Neural progenitor cell (in vitro differentiated cells): Measurements from ENCODE around the gene PARD6A. TPM values are rescaled to one million over a fixed set of nuclear protein-coding genes. Genes with fewer than 3 reads are reported as not detected.

Experiments used
- DNase-seq: peaks from one replicate; pipeline ENCODE4 v3.0.0-alpha.2; 2016; ENCODE audit warnings: low spot score
- H2AFZ ChIP-seq: fragments of 200-600 bp; sonication (generic); replicated peaks from 2 replicates; pipeline ENCODE4 v1.6.1; 2016; ENCODE audit warnings: antibody characterized with exemption
- H3F3A ChIP-seq: fragments of 200-600 bp; sonication (generic); 2 replicates; pipeline ENCODE4 v1.6.1; 2016; ENCODE audit warnings: antibody characterized with exemption, low read depth
- H3K27ac ChIP-seq: fragments of 200-600 bp; sonication (generic); 2 replicates; pipeline ENCODE4 v1.5.1; 2016; ENCODE audit warnings: mild to moderate bottlenecking
- H3K27me3 ChIP-seq: fragments of 200-600 bp; sonication (generic); 2 replicates; pipeline ENCODE4 v1.6.1; 2016; ENCODE audit warnings: mild to moderate bottlenecking, moderate library complexity
- H3K36me3 ChIP-seq: fragments of 200-600 bp; sonication (generic); 2 replicates; pipeline ENCODE4 v1.5.1; 2016
- H3K4me1 ChIP-seq: fragments of 200-600 bp; sonication (generic); 2 replicates; pipeline ENCODE4 v1.6.1; 2016; ENCODE audit warnings: mixed run types
- H3K4me2 ChIP-seq: fragments of 200-600 bp; sonication (generic); 2 replicates; pipeline ENCODE4 v1.6.1; 2016
- H3K4me3 ChIP-seq: fragments of 200-600 bp; sonication (generic); 2 replicates; pipeline ENCODE4 v1.5.1; 2016
- H3K79me2 ChIP-seq: fragments of 200-600 bp; sonication (generic); 2 replicates; pipeline ENCODE4 v1.6.1; 2016; ENCODE audit warnings: low read depth
- H3K9ac ChIP-seq: fragments of 200-600 bp; sonication (generic); 2 replicates; pipeline ENCODE4 v1.6.1; 2016
- H3K9me3 ChIP-seq: fragments of 200-600 bp; sonication (generic); 2 replicates; pipeline ENCODE4 v1.5.1; 2016; ENCODE audit warnings: low read depth
- H4K20me1 ChIP-seq: fragments of 200-600 bp; sonication (generic); 2 replicates; pipeline ENCODE4 v1.6.1; 2016; ENCODE audit warnings: low read depth
- H3K27ac Mint-ChIP-seq: 3 replicates; pipeline ENCODE4 v1.8.0; 2021; ENCODE audit warnings: mixed read lengths
- H3K27me3 Mint-ChIP-seq: 2 replicates; pipeline ENCODE4 v1.8.0; 2022; ENCODE audit warnings: low read depth, mild to moderate bottlenecking, inconsistent platforms, moderate library complexity, mixed read lengths; ENCODE audit not compliant: insufficient read depth
- H3K36me3 Mint-ChIP-seq: 3 replicates; pipeline ENCODE4 v1.8.0; 2021; ENCODE audit warnings: mixed read lengths
- H3K4me1 Mint-ChIP-seq: 3 replicates; pipeline ENCODE4 v1.8.0; 2021; ENCODE audit warnings: mixed read lengths
- H3K4me3 Mint-ChIP-seq: 3 replicates; pipeline ENCODE4 v1.8.0; 2021; ENCODE audit warnings: mild to moderate bottlenecking, moderate library complexity, mixed read lengths
- H3K9me3 Mint-ChIP-seq: 3 replicates; pipeline ENCODE4 v1.8.0; 2020; ENCODE audit warnings: mixed read lengths
- CTCF ChIP-seq: fragments of 200-600 bp; sonication (generic); IDR thresholded peaks from 2 replicates; pipeline ENCODE4 v1.5.1; 2017; ENCODE audit warnings: antibody characterized with exemption, mild to moderate bottlenecking
- EZH2 ChIP-seq: fragments of 200-600 bp; sonication (generic); IDR thresholded peaks from 2 replicates; pipeline ENCODE4 v1.6.1; 2017; ENCODE audit warnings: antibody characterized with exemption, mild to moderate bottlenecking, moderate library complexity
- EZH2phosphoT487 ChIP-seq: fragments of 200-600 bp; sonication (generic); IDR thresholded peaks from 2 replicates; pipeline ENCODE4 v1.6.1; 2017; ENCODE audit warnings: antibody characterized with exemption
- total RNA-seq: library from RNA; depleted of rRNA; stranded (reverse); fragments of >200 nt; gene quantifications from 2 replicates; pipeline ENCODE4 v1.2.3, GENCODE V29; 2015; ENCODE audit warnings: low replicate concordance

Gene PARD6A
- total RNA-seq, 1 donor from 2014 or later: 2.7 TPM

DNA sequence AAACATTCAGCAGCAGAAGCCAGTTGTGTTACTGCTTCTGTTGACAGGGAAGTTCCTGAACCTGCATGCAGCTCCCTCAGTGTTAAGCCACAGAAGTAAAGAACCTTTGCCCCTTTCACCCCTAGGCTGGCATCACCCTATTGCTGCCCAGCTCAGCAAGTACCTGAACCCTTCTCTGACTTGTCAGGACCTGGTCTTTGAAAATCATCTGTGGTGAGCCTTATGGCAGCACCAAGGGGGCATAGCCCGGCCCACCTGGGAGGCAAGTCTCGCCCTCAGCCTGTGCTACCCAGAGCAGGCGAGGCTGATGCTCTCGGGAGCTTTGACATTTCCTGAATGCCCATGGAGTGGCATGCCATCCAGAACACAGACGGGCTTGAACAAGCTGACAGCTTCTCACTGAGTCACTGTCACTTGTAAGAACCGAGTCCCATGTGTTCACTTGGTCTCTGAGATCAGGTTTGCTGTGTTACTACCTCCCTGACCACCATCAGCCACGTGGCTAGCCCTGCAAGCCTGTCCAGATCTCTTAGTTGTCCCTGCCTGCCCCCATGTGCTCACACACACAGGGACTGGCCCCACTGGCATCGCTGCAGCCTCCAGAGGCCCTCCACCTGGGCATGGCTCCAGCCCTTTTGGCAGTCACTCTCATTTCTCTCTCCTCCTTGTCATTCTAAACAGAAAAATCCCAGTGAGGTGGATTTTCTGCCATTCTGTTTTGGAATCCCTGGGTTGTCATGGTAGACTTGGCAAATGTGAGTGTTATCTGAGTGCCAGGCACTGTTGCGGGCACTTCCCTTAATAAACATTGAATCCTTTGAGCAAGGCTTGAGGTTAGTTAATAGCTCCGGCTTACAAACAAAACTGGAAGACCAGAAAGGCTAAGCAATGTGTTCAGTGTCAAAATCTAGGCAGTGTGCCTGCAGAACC lies 18.7 kb upstream of the PARD6A start:
- Histone ChIP-seq H3K4me3 (no peak overlapping the region), H3K27ac (no peak overlapping the region), H3K79me2 (no peaks in the 10 kb centered on the region), H3K36me3 (no peaks in the 10 kb centered on the region), H3K27me3 (peaks cover 24% of the 10 kb centered on the region), H3K4me1 (no peaks in the 10 kb centered on the region), H2AFZ (no peak overlapping the region), H3K9ac (no peak overlapping the region), H3K4me2 (no peak overlapping the region), H4K20me1 (no peaks in the 10 kb centered on the region), H3F3A (peaks cover 13% of the 10 kb centered on the region), H3K9me3 (no peaks in the 10 kb centered on the region)
- TF ChIP-seq EZH2: no peak
- TF ChIP-seq EZH2phosphoT487: no peak
- TF ChIP-seq CTCF: no peak
- no peak for DNase-seq
- Mint-ChIP-seq H3K4me3 (no peak overlapping the region), H3K27me3 (peaks cover 3% of the 10 kb centered on the region), H3K36me3 (peaks cover 9% of the 10 kb centered on the region), H3K27ac (no peak overlapping the region), H3K9me3 (no peaks in the 10 kb centered on the region), H3K4me1 (no peaks in the 10 kb centered on the region)

- TF ChIP-seq EZH2phosphoT487: no peak
- no peak for TF ChIP-seq CTCF
- no peak for TF ChIP-seq EZH2
- no peak overlapping the region for H3K27ac Mint-ChIP-seq
- no peak for DNase-seq
- Histone ChIP-seq H3K79me2 (no peaks in the 10 kb centered on the region), H3F3A (peaks cover 9% of the 10 kb centered on the region), H2AFZ (no peak overlapping the region), H3K4me2 (no peak overlapping the region), H3K4me1 (no peaks in the 10 kb centered on the region), H4K20me1 (no peaks in the 10 kb centered on the region), H3K9ac (no peak overlapping the region), H3K4me3 (no peak overlapping the region), H3K27me3 (peaks cover 41% of the 10 kb centered on the region), H3K9me3 (no peaks in the 10 kb centered on the region), H3K27ac (no peak overlapping the region), H3K36me3 (no peaks in the 10 kb centered on the region)
- H3K27me3 Mint-ChIP-seq: peaks cover 3% of the 10 kb centered on the region
- H3K9me3 Mint-ChIP-seq: no peaks in the 10 kb centered on the region
- H3K4me3 Mint-ChIP-seq: peak overlapping the region; percentile 50
- no peaks in the 10 kb centered on the region for H3K4me1 Mint-ChIP-seq
- peaks cover 6% of the 10 kb centered on the region for H3K36me3 Mint-ChIP-seq
Observed at GRCh38 chr16:67644038-67644437, 16.7 kb upstream of the PARD6A start.

- Mint-ChIP-seq H3K4me3 (peak overlapping the region; percentile 70), H3K4me1 (no peaks in the 10 kb centered on the region), H3K27ac (no peak overlapping the region), H3K27me3 (peaks cover 9% of the 10 kb centered on the region), H3K36me3 (no peaks in the 10 kb centered on the region), H3K9me3 (no peaks in the 10 kb centered on the region)
- peak overlapping the region; percentile 81 for H3K4me2 ChIP-seq
- TF ChIP-seq CTCF (no peak), EZH2phosphoT487 (no peak), EZH2 (no peak)
- H3K27ac ChIP-seq: no peak overlapping the region
- H3K4me3 ChIP-seq: peak overlapping the region; percentile 57
- H4K20me1 ChIP-seq: peaks cover 10% of the 10 kb centered on the region
- H3K9me3 ChIP-seq: no peaks in the 10 kb centered on the region
- no peak for DNase-seq
- peak overlapping the region; percentile 91 for H2AFZ ChIP-seq
- peaks cover 42% of the 10 kb centered on the region for H3K27me3 ChIP-seq
- H3K9ac ChIP-seq: no peak overlapping the region
- H3F3A ChIP-seq: peaks cover 9% of the 10 kb centered on the region
- no peaks in the 10 kb centered on the region for H3K36me3 ChIP-seq
- no peaks in the 10 kb centered on the region for H3K4me1 ChIP-seq
- H3K79me2 ChIP-seq: no peaks in the 10 kb centered on the region
Observed at GRCh38 chr16:67645397-67646121, 15.2 kb upstream of the PARD6A start.
